HG02588 (cell line): ENCODE data around the gene GPR157.

Experiments
- ATAC-seq: cut with Tn5 transposase; IDR thresholded peaks from one replicate; pipeline ENCODE4 v1.9.1; 2021; ENCODE audit warnings: mild to moderate bottlenecking, moderate library complexity; ENCODE audit not compliant: unreplicated experiment

GPR157 gene

GRCh38 chr1:9065213-9065751 is 63.6 kb downstream of the GPR157 start:
- no peak for ATAC-seq

- no peak for ATAC-seq
Observed at GRCh38 chr1:9062846-9063245, 66.1 kb downstream of the GPR157 start.

- ATAC-seq, result no peak
Observed at GRCh38 chr1:9062021-9062471, 66.9 kb downstream of the GPR157 start.

- no peak for ATAC-seq
Observed at GRCh38 chr1:9061252-9061960, 67.5 kb downstream of the GPR157 start.

- no peak for ATAC-seq
Observed at GRCh38 chr1:9059891-9060744, 68.8 kb downstream of the GPR157 start.

- ATAC-seq, result no peak
Observed at GRCh38 chr1:9058465-9058864, 70.4 kb downstream of the GPR157 start.

GRCh38 chr1:9057851-9058250 is 71.1 kb downstream of the GPR157 start:
- ATAC-seq, result no peak

- no peak for ATAC-seq
Observed at GRCh38 chr1:9052272-9053049, 76.4 kb downstream of the GPR157 start.

- ATAC-seq, result no peak
Observed at GRCh38 chr1:9051379-9051778, 77.5 kb downstream of the GPR157 start.

- ATAC-seq, result no peak
Observed at GRCh38 chr1:9050803-9051202, 78.1 kb downstream of the GPR157 start.
